IMR-90 (cell line): Measurements from ENCODE around the gene FNDC3B.

ENCODE experiments used
- BHLHE40 ChIP-seq: fragments of 150-350 bp; IDR thresholded peaks from 2 replicates; pipeline ENCODE4 v1.6.1; 2016; ENCODE audit warnings: mild to moderate bottlenecking, low read depth, low read length
- CHD1 ChIP-seq: IDR thresholded peaks from 2 replicates; pipeline ENCODE4 v1.6.1; 2012; ENCODE audit warnings: low read depth, low read length, improper control_type of control experiment
- CTCF ChIP-seq: conservative IDR thresholded peaks from 2 replicates; pipeline ENCODE4 v1.5.1; 2012; ENCODE audit warnings: mild to moderate bottlenecking, low read depth, low read length, improper control_type of control experiment
- ELK1 ChIP-seq: fragments of 150-350 bp; IDR thresholded peaks from 2 replicates; pipeline ENCODE4 v1.6.1; 2016; ENCODE audit warnings: low read depth, mild to moderate bottlenecking, low read length, moderate library complexity, borderline replicate concordance
- MAFK ChIP-seq: IDR thresholded peaks from 2 replicates; pipeline ENCODE4 v1.6.1; 2012; ENCODE audit warnings: low read depth, low read length, improper control_type of control experiment
- MAZ ChIP-seq: IDR thresholded peaks from 2 replicates; pipeline ENCODE4 v1.6.1; 2012; ENCODE audit warnings: low read depth, mild to moderate bottlenecking, low read length, improper control_type of control experiment, moderate library complexity, borderline replicate concordance
- MXI1 ChIP-seq: IDR thresholded peaks from 2 replicates; pipeline ENCODE4 v1.6.1; 2012; ENCODE audit warnings: low read depth, mild to moderate bottlenecking, low read length, moderate library complexity, borderline replicate concordance
- NFE2L2 ChIP-seq: fragments of 150-350 bp; IDR thresholded peaks from 2 replicates; pipeline ENCODE4 v1.6.1; 2016; ENCODE audit warnings: low read depth, mild to moderate bottlenecking, low read length
- POLR2A ChIP-seq: IDR thresholded peaks from 2 replicates; pipeline ENCODE4 v1.6.1; 2012; ENCODE audit warnings: mild to moderate bottlenecking, low read depth, low read length
- RAD21 ChIP-seq: IDR thresholded peaks from 2 replicates; pipeline ENCODE4 v1.6.1; 2012; ENCODE audit warnings: low read length, improper control_type of control experiment
- RCOR1 ChIP-seq: IDR thresholded peaks from 2 replicates; pipeline ENCODE4 v1.6.1; 2012; ENCODE audit warnings: mild to moderate bottlenecking, low read length, improper control_type of control experiment; ENCODE audit not compliant: insufficient replicate concordance
- RFX5 ChIP-seq: IDR thresholded peaks from 2 replicates; pipeline ENCODE4 v1.8.0; 2012; ENCODE audit warnings: low read depth, mild to moderate bottlenecking, low read length, moderate library complexity
- USF2 ChIP-seq: fragments of 150-350 bp; IDR thresholded peaks from 2 replicates; pipeline ENCODE4 v1.6.1; 2017; ENCODE audit warnings: mild to moderate bottlenecking, antibody characterized with exemption, low read length, low read depth

GRCh38 chr3:172063456-172064432 lies 24.4 kb downstream of the FNDC3B start:
- TF ChIP-seq CTCF (no peak), NFE2L2 (no peak), POLR2A (no peak), MXI1 (no peak), ELK1 (no peak), RFX5 (no peak), RAD21 (no peak), BHLHE40 (no peak), RCOR1 (no peak), MAZ (no peak), CHD1 (no peak), USF2 (no peak), MAFK (no peak)
